K562 (cell line): ENCODE results near the gene PTAFR.

ENCODE experiments used
- ATF7 ChIP-seq: fragments of 450-650 bp; IDR thresholded peaks from 2 replicates; pipeline ENCODE4 v1.7.1; 2014; ENCODE audit warnings: mild to moderate bottlenecking, moderate library complexity
- EZH2 ChIP-seq: IDR thresholded peaks from 2 replicates; pipeline ENCODE4 v1.6.1; 2012; ENCODE audit warnings: low read depth, mild to moderate bottlenecking, inconsistent platforms, low read length, borderline replicate concordance
- FOS ChIP-seq: IDR thresholded peaks from 3 replicates; pipeline ENCODE4 v1.6.1; 2011; ENCODE audit not compliant: insufficient read length; ENCODE audit errors: extremely low read depth
- ZNF699 ChIP-seq: fragments of 250-450 bp; sonication (Bioruptor Pico); IDR thresholded peaks from 2 replicates; pipeline ENCODE4 v1.8.0; 2021; ENCODE audit warnings: mild to moderate bottlenecking, moderate library complexity; ENCODE audit not compliant: insufficient replicate concordance
- TF ChIP-seq, protein P1 (sequence below): sonication (generic); formaldehyde crosslinking; IDR thresholded peaks from 2 replicates; pipeline ENCODE4 v1.9.0; 2022; ENCODE audit warnings: mild to moderate bottlenecking, missing genetic modification reagents
- TF ChIP-seq, protein P2 (sequence below): fragments of 150-350 bp; IDR thresholded peaks from 2 replicates; pipeline ENCODE4 v1.6.1; 2014; ENCODE audit warnings: low read depth, mild to moderate bottlenecking, low read length, borderline replicate concordance
- TF ChIP-seq, protein P3 (sequence below), 2 experiments: fragments of 450-650 bp; formaldehyde crosslinking in 1 of 2; IDR thresholded peaks; 2 replicates each; pipeline versions ENCODE4 v1.4.0 to v1.6.1; 2014 to 2020; ENCODE audit warnings: mild to moderate bottlenecking in 2 of 2, borderline replicate concordance in 1 of 2, low read depth in 1 of 2
- TF ChIP-seq, protein P4 (sequence below), 3 experiments: IDR thresholded peaks in 2 of 3; conservative IDR thresholded peaks in 1 of 3; 2 replicates each; pipeline ENCODE4 v1.5.1; 2011 to 2012; ENCODE audit warnings: low read length in 3 of 3, mild to moderate bottlenecking in 3 of 3, control low read depth in 2 of 3, improper control_type of control experiment in 1 of 3, inconsistent platforms in 1 of 3, low read depth in 1 of 3, mixed read lengths in 1 of 3, moderate library complexity in 1 of 3; ENCODE audit not compliant: insufficient read depth in 2 of 3
- TF ChIP-seq, protein P5 (sequence below): fragments of 250-450 bp; sonication (Bioruptor Pico); IDR thresholded peaks from 2 replicates; pipeline ENCODE4 v1.5.0; 2020; ENCODE audit warnings: mild to moderate bottlenecking

DNA sequence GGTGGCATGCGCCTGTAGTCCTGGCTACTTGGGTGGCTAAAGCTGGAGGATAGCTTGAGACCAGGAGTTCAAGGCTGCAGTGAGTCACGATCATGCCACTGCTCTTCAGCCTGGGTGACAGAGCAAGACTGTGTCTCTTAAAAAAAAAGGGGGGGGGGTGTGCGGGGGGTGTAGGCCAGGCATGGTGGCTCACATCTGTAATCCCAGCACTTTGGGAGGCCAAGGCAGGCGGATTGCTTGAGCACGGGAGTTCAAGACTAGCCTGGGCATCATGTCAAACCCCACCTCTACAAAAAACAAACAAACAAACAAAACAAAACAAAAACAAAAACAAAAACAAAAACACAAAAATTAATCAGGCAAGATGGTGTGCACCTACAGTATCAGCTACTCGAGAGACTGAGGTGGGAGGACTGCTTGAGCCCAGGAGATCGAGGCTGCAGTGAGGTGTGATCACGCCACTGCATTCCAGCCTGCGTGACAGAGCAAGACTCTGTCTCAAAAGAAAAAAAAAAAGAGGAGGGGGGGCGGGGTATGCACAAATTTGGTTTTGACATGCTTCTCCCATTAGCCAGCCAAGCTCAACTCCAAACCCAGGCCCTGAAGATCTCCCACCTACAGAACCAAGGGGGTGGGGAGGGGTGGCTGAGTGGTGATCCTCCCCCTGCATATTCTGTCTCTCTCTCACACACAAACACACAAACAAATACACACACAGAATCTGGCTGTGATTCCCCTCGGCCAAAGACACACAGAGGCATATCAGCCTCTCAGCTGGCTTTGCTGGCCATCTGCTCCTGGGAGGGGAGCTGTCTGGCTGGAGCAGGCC is 3.1 kb downstream of the PTAFR start:
- TF ChIP-seq, protein P1, sequence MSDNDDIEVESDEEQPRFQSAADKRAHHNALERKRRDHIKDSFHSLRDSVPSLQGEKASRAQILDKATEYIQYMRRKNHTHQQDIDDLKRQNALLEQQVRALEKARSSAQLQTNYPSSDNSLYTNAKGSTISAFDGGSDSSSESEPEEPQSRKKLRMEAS (CRISPR knock-in tag): no peak
- TF ChIP-seq, protein P2, sequence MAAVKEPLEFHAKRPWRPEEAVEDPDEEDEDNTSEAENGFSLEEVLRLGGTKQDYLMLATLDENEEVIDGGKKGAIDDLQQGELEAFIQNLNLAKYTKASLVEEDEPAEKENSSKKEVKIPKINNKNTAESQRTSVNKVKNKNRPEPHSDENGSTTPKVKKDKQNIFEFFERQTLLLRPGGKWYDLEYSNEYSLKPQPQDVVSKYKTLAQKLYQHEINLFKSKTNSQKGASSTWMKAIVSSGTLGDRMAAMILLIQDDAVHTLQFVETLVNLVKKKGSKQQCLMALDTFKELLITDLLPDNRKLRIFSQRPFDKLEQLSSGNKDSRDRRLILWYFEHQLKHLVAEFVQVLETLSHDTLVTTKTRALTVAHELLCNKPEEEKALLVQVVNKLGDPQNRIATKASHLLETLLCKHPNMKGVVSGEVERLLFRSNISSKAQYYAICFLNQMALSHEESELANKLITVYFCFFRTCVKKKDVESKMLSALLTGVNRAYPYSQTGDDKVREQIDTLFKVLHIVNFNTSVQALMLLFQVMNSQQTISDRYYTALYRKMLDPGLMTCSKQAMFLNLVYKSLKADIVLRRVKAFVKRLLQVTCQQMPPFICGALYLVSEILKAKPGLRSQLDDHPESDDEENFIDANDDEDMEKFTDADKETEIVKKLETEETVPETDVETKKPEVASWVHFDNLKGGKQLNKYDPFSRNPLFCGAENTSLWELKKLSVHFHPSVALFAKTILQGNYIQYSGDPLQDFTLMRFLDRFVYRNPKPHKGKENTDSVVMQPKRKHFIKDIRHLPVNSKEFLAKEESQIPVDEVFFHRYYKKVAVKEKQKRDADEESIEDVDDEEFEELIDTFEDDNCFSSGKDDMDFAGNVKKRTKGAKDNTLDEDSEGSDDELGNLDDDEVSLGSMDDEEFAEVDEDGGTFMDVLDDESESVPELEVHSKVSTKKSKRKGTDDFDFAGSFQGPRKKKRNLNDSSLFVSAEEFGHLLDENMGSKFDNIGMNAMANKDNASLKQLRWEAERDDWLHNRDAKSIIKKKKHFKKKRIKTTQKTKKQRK: no peak
- TF ChIP-seq FOS (no peak), EZH2 (no peak), ATF7 (no peak), ZNF699 (CRISPR knock-in tag) (no peak)
- TF ChIP-seq, protein P3, sequence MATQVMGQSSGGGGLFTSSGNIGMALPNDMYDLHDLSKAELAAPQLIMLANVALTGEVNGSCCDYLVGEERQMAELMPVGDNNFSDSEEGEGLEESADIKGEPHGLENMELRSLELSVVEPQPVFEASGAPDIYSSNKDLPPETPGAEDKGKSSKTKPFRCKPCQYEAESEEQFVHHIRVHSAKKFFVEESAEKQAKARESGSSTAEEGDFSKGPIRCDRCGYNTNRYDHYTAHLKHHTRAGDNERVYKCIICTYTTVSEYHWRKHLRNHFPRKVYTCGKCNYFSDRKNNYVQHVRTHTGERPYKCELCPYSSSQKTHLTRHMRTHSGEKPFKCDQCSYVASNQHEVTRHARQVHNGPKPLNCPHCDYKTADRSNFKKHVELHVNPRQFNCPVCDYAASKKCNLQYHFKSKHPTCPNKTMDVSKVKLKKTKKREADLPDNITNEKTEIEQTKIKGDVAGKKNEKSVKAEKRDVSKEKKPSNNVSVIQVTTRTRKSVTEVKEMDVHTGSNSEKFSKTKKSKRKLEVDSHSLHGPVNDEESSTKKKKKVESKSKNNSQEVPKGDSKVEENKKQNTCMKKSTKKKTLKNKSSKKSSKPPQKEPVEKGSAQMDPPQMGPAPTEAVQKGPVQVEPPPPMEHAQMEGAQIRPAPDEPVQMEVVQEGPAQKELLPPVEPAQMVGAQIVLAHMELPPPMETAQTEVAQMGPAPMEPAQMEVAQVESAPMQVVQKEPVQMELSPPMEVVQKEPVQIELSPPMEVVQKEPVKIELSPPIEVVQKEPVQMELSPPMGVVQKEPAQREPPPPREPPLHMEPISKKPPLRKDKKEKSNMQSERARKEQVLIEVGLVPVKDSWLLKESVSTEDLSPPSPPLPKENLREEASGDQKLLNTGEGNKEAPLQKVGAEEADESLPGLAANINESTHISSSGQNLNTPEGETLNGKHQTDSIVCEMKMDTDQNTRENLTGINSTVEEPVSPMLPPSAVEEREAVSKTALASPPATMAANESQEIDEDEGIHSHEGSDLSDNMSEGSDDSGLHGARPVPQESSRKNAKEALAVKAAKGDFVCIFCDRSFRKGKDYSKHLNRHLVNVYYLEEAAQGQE (IDR thresholded peaks at IDR 0.05; ENCODE audit: borderline replicate concordance): no peak
- TF ChIP-seq, protein P3 (CRISPR knock-in tag; IDR thresholded peaks at IDR 0.05; ENCODE audit: low read depth): no peak
- TF ChIP-seq, protein P4, sequence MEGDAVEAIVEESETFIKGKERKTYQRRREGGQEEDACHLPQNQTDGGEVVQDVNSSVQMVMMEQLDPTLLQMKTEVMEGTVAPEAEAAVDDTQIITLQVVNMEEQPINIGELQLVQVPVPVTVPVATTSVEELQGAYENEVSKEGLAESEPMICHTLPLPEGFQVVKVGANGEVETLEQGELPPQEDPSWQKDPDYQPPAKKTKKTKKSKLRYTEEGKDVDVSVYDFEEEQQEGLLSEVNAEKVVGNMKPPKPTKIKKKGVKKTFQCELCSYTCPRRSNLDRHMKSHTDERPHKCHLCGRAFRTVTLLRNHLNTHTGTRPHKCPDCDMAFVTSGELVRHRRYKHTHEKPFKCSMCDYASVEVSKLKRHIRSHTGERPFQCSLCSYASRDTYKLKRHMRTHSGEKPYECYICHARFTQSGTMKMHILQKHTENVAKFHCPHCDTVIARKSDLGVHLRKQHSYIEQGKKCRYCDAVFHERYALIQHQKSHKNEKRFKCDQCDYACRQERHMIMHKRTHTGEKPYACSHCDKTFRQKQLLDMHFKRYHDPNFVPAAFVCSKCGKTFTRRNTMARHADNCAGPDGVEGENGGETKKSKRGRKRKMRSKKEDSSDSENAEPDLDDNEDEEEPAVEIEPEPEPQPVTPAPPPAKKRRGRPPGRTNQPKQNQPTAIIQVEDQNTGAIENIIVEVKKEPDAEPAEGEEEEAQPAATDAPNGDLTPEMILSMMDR (IDR thresholded peaks at IDR 0.05 in 2 of 3, conservative IDR thresholded peaks at IDR 0.05 in 1 of 3; ENCODE audit: insufficient read depth in 2 of 3, low read depth in 1 of 3, low read length in 3 of 3): no peak; a peak in 1 of 6 replicates
- TF ChIP-seq, protein P5, sequence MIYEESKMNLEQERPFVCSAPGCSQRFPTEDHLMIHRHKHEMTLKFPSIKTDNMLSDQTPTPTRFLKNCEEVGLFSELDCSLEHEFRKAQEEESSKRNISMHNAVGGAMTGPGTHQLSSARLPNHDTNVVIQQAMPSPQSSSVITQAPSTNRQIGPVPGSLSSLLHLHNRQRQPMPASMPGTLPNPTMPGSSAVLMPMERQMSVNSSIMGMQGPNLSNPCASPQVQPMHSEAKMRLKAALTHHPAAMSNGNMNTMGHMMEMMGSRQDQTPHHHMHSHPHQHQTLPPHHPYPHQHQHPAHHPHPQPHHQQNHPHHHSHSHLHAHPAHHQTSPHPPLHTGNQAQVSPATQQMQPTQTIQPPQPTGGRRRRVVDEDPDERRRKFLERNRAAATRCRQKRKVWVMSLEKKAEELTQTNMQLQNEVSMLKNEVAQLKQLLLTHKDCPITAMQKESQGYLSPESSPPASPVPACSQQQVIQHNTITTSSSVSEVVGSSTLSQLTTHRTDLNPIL (CRISPR knock-in tag): no peak
